ENCODE results near the gene RABL2B. TPM values are rescaled to one million over a fixed set of nuclear protein-coding genes. Genes with fewer than 3 reads are reported as not detected.

RABL2B gene
- total and polyA plus RNA-seq, 11 donors = 3.8 to 12.7 (median 6.7) TPM

- ATAC-seq (no peak), DNase-seq (no peak)
- Histone ChIP-seq H3K4me1 (peaks cover 0 to under 1% (median 0%) of the 10 kb centered on the region in 12 donors), H3K27me3 (peaks cover 0 to 15% (median 0%) of the 10 kb centered on the region in 9 donors), H3K36me3 (no peaks in the 10 kb centered on the region), H3K4me3 (no peak overlapping the region), H3K9me3 (no peaks in the 10 kb centered on the region), H3K27ac (no peak overlapping the region)
- intact Hi-C loops (cut with DNase I) = no loop called here
- TF ChIP-seq POLR2A (IDR thresholded peaks at IDR 0.05) (no peak), CTCF (IDR thresholded peaks at IDR 0.05) (no peak)
- 83 to 87% (median 86%) methylated on average over 10 of the region's 10 CpGs for whole genome bisulfite sequencing, 4 donors
Measured at GRCh38 chr22:50738649-50739227, 44.7 kb downstream of the RABL2B start.

GRCh38 chr22:50737728-50738648, 45.4 kb downstream of the RABL2B start, which contains the start of gene ACR:
TSS of gene ACR (plus strand) at chr22:50738204. CDS start at chr22:50738236, 32 bp downstream.
- ATAC-seq (no peak), DNase-seq (peak in 1 of 5 donors; percentile 41)
- no peak within 1 kb of the TSS for H3K4me3 ChIP-seq
- no peaks in the 10 kb centered on the region for H3K36me3 ChIP-seq
- no peaks in the 10 kb centered on the region for H3K9me3 ChIP-seq
- H3K4me1 ChIP-seq = peaks cover 0 to 6% (median 0%) of the 10 kb centered on the region in 12 donors
- H3K27ac ChIP-seq = no peak within 1 kb of the TSS
- TF ChIP-seq POLR2A (IDR thresholded peaks at IDR 0.05) = no peak
- intact Hi-C loops (cut with DNase I) = no loop called here
- H3K27me3 ChIP-seq = peaks cover 0 to 15% (median 0%) of the 10 kb centered on the region in 9 donors
- WGBS, 4 donors = 74 to 79% (median 77%) methylated on average over 12 to 13 of the region's 13 CpGs

GRCh38 chr22:50735739-50736030, 47.8 kb downstream of the RABL2B start:
- ATAC-seq = no peak
- no peaks in the 10 kb centered on the region for H3K9me3 ChIP-seq
- no peak overlapping the region for H3K4me3 ChIP-seq
- H3K27ac ChIP-seq = no peak overlapping the region
- peaks cover 0 to 38% (median 12%) of the 10 kb centered on the region in 9 donors for H3K27me3 ChIP-seq
- intact Hi-C loops (cut with DNase I) = no loop called here
- WGBS, 4 donors = 77 to 81% (median 80%) methylated on average over 6 of the region's 6 CpGs
- TF ChIP-seq CTCF (IDR thresholded peaks at IDR 0.05) = no peak
- no peak for TF ChIP-seq POLR2A (IDR thresholded peaks at IDR 0.05)
- H3K4me1 ChIP-seq = peaks cover 0 to 18% (median 10%) of the 10 kb centered on the region in 12 donors
- no peak for DNase-seq
- H3K36me3 ChIP-seq = peaks cover 0 to 4% (median 0%) of the 10 kb centered on the region in 9 donors

- peaks cover 0 to 44% (median 15%) of the 10 kb centered on the region in 9 donors for H3K27me3 ChIP-seq
- H3K36me3 ChIP-seq = peaks cover 0 to 6% (median 0%) of the 10 kb centered on the region in 9 donors
- DNase-seq = peak in 1 of 5 donors; percentile 43
- 86 to 92% (median 91%) methylated on average over 13 of the region's 13 CpGs for WGBS, 4 donors
- TF ChIP-seq POLR2A (IDR thresholded peaks at IDR 0.05) = no peak
- H3K4me1 ChIP-seq = peaks cover 0 to 23% (median 13%) of the 10 kb centered on the region in 12 donors
- no peak overlapping the region for H3K27ac ChIP-seq
- intact Hi-C loops (cut with DNase I) = no loop called here
- H3K9me3 ChIP-seq = no peaks in the 10 kb centered on the region
- H3K4me3 ChIP-seq = no peak overlapping the region
- ATAC-seq = no peak
Measured at GRCh38 chr22:50734986-50735738, 48.3 kb downstream of the RABL2B start.
